HepG2 (cell line): ENCODE results near the gene BRINP1.

Source experiments
- JUN ChIP-seq: sonication (generic); formaldehyde crosslinking; IDR thresholded peaks from 2 replicates; pipeline ENCODE4 v1.4.0; 2020; ENCODE audit warnings: mild to moderate bottlenecking, missing genetic modification reagents
- TF ChIP-seq, protein P1 (sequence below): sonication (generic); formaldehyde crosslinking; IDR thresholded peaks from 2 replicates; pipeline ENCODE4 v1.5.0; 2020; ENCODE audit warnings: mild to moderate bottlenecking, missing genetic modification reagents, moderate library complexity
- TF ChIP-seq, protein P2 (sequence below): sonication (generic); formaldehyde crosslinking; conservative IDR thresholded peaks from 2 replicates; pipeline ENCODE4 v1.8.1; 2023; ENCODE audit warnings: missing genetic modification reagents
- TF ChIP-seq, protein P3 (sequence below): conservative IDR thresholded peaks from 2 replicates; pipeline ENCODE4 v1.6.1; 2018; ENCODE audit warnings: missing genetic modification reagents
- TF ChIP-seq, protein P4 (sequence below): sonication (generic); formaldehyde crosslinking; IDR thresholded peaks from 2 replicates; pipeline ENCODE4 v1.5.1; 2020; ENCODE audit warnings: mild to moderate bottlenecking, missing genetic modification reagents, borderline replicate concordance

DNA sequence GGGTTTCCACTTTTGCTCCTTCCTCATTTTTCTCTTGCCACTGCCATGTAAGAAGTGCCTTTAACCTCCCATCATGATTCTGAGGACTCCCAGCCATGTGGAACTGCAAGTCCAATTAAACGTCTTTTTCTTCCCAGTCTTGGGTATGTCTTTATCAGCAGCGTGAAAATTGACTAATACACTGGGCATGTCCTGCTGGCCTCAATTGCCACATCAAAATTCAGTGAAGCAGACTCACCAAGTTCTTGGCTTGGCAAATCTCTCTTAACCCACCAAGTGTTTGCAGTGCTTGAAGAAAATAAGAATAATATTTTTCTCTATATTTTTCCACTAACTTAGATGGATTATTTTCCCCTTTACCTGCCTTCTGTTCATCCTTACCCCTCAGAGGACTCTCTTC is 212.0 kb downstream of the BRINP1 start:
- TF ChIP-seq, protein P1, sequence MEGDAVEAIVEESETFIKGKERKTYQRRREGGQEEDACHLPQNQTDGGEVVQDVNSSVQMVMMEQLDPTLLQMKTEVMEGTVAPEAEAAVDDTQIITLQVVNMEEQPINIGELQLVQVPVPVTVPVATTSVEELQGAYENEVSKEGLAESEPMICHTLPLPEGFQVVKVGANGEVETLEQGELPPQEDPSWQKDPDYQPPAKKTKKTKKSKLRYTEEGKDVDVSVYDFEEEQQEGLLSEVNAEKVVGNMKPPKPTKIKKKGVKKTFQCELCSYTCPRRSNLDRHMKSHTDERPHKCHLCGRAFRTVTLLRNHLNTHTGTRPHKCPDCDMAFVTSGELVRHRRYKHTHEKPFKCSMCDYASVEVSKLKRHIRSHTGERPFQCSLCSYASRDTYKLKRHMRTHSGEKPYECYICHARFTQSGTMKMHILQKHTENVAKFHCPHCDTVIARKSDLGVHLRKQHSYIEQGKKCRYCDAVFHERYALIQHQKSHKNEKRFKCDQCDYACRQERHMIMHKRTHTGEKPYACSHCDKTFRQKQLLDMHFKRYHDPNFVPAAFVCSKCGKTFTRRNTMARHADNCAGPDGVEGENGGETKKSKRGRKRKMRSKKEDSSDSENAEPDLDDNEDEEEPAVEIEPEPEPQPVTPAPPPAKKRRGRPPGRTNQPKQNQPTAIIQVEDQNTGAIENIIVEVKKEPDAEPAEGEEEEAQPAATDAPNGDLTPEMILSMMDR (CRISPR knock-in tag), result no peak
- TF ChIP-seq, protein P2, sequence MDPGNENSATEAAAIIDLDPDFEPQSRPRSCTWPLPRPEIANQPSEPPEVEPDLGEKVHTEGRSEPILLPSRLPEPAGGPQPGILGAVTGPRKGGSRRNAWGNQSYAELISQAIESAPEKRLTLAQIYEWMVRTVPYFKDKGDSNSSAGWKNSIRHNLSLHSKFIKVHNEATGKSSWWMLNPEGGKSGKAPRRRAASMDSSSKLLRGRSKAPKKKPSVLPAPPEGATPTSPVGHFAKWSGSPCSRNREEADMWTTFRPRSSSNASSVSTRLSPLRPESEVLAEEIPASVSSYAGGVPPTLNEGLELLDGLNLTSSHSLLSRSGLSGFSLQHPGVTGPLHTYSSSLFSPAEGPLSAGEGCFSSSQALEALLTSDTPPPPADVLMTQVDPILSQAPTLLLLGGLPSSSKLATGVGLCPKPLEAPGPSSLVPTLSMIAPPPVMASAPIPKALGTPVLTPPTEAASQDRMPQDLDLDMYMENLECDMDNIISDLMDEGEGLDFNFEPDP (CRISPR knock-in tag), result no peak
- no peak for TF ChIP-seq JUN (CRISPR knock-in tag)
- TF ChIP-seq, protein P3, sequence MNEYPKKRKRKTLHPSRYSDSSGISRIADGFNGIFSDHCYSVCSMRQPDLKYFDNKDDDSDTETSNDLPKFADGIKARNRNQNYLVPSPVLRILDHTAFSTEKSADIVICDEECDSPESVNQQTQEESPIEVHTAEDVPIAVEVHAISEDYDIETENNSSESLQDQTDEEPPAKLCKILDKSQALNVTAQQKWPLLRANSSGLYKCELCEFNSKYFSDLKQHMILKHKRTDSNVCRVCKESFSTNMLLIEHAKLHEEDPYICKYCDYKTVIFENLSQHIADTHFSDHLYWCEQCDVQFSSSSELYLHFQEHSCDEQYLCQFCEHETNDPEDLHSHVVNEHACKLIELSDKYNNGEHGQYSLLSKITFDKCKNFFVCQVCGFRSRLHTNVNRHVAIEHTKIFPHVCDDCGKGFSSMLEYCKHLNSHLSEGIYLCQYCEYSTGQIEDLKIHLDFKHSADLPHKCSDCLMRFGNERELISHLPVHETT (CRISPR knock-in tag), result no peak
- TF ChIP-seq, protein P4, sequence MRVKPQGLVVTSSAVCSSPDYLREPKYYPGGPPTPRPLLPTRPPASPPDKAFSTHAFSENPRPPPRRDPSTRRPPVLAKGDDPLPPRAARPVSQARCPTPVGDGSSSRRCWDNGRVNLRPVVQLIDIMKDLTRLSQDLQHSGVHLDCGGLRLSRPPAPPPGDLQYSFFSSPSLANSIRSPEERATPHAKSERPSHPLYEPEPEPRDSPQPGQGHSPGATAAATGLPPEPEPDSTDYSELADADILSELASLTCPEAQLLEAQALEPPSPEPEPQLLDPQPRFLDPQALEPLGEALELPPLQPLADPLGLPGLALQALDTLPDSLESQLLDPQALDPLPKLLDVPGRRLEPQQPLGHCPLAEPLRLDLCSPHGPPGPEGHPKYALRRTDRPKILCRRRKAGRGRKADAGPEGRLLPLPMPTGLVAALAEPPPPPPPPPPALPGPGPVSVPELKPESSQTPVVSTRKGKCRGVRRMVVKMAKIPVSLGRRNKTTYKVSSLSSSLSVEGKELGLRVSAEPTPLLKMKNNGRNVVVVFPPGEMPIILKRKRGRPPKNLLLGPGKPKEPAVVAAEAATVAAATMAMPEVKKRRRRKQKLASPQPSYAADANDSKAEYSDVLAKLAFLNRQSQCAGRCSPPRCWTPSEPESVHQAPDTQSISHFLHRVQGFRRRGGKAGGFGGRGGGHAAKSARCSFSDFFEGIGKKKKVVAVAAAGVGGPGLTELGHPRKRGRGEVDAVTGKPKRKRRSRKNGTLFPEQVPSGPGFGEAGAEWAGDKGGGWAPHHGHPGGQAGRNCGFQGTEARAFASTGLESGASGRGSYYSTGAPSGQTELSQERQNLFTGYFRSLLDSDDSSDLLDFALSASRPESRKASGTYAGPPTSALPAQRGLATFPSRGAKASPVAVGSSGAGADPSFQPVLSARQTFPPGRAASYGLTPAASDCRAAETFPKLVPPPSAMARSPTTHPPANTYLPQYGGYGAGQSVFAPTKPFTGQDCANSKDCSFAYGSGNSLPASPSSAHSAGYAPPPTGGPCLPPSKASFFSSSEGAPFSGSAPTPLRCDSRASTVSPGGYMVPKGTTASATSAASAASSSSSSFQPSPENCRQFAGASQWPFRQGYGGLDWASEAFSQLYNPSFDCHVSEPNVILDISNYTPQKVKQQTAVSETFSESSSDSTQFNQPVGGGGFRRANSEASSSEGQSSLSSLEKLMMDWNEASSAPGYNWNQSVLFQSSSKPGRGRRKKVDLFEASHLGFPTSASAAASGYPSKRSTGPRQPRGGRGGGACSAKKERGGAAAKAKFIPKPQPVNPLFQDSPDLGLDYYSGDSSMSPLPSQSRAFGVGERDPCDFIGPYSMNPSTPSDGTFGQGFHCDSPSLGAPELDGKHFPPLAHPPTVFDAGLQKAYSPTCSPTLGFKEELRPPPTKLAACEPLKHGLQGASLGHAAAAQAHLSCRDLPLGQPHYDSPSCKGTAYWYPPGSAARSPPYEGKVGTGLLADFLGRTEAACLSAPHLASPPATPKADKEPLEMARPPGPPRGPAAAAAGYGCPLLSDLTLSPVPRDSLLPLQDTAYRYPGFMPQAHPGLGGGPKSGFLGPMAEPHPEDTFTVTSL (CRISPR knock-in tag), result no peak
